ENCODE results near the gene NEK2.
"Not testable (repeated sequence)": the region's sequence is repeated elsewhere in the genome, so short reads cannot be mapped to it uniquely, and the experiment has no call there.

NEK2 gene

GRCh38 chr1:211675230-211676105 is at the start of gene NEK2:
NEK2 (minus strand) TSS chr1:211675621; CDS start chr1:211675479, 142 bp downstream.
- DNase-seq = peak; percentile 98

- no peak for DNase-seq
These were observed 49.3 kb upstream of the NEK2 start for GRCh38 chr1:211724687-211725196.

- no peak for DNase-seq
These were observed 47.9 kb upstream of the NEK2 start for GRCh38 chr1:211723273-211723672.

- DNase-seq = no peak
These were observed 47.1 kb upstream of the NEK2 start for GRCh38 chr1:211722277-211723175.

GRCh38 chr1:211716555-211716954 is 41.1 kb upstream of the NEK2 start:
- not testable (repeated sequence) for DNase-seq

- no peak for DNase-seq
These were observed 40.5 kb upstream of the NEK2 start for GRCh38 chr1:211715971-211716370.

GRCh38 chr1:211714154-211714553 is 38.7 kb upstream of the NEK2 start:
- DNase-seq = no peak

GRCh38 chr1:211713231-211713630 is 37.8 kb upstream of the NEK2 start:
- DNase-seq = no peak

- no peak for DNase-seq
These were observed 35.9 kb upstream of the NEK2 start for GRCh38 chr1:211711315-211711705.

- DNase-seq = no peak
These were observed 35.3 kb upstream of the NEK2 start for GRCh38 chr1:211710566-211711314.

GRCh38 chr1:211708926-211709325 is 33.5 kb upstream of the NEK2 start:
- DNase-seq = no peak

GRCh38 chr1:211708006-211708405 is 32.6 kb upstream of the NEK2 start:
- no peak for DNase-seq

- no peak for DNase-seq
These were observed 30.2 kb upstream of the NEK2 start for GRCh38 chr1:211705467-211706091.

GRCh38 chr1:211704543-211704942 is 29.1 kb upstream of the NEK2 start:
- no peak for DNase-seq

GRCh38 chr1:211703812-211704537 is 28.6 kb upstream of the NEK2 start:
- peak; percentile 90 for DNase-seq

GRCh38 chr1:211701733-211702132 is 26.3 kb upstream of the NEK2 start:
- DNase-seq = no peak

GRCh38 chr1:211699059-211699458 is 23.6 kb upstream of the NEK2 start:
- no peak for DNase-seq

GRCh38 chr1:211698161-211699026 is 23.0 kb upstream of the NEK2 start:
- DNase-seq = peak; percentile 60

GRCh38 chr1:211697356-211697755 is 21.9 kb upstream of the NEK2 start:
- no peak for DNase-seq

- no peak for DNase-seq
These were observed 19.9 kb upstream of the NEK2 start for GRCh38 chr1:211695135-211695816.
